Effector CD4-positive, alpha-beta T cell (primary cell): Measurements from ENCODE around the gene OR2T5.
"Not testable (repeated sequence)": the region's sequence is repeated elsewhere in the genome, so short reads cannot be mapped to it uniquely, and the experiment has no call there.

Source experiments
- DNase-seq: peaks from one replicate; pipeline ENCODE4 v3.0.0-alpha.2; 2020

The OR2T5 gene

GRCh38 chr1:248510217-248510616, 21.8 kb downstream of the OR2T5 start:
- DNase-seq: not testable (repeated sequence)

- DNase-seq: no peak
Measured at GRCh38 chr1:248521856-248522255, 33.5 kb downstream of the OR2T5 start.

GRCh38 chr1:248537449-248537848, 49.1 kb downstream of the OR2T5 start:
- not testable (repeated sequence) for DNase-seq
